ENCODE results near the gene GMDS. TPM values are rescaled to one million over a fixed set of nuclear protein-coding genes. Genes with fewer than 3 reads are reported as not detected.

Gene GMDS
- total RNA-seq, 1 donor from 2014 or later: 44.5 TPM

DNA sequence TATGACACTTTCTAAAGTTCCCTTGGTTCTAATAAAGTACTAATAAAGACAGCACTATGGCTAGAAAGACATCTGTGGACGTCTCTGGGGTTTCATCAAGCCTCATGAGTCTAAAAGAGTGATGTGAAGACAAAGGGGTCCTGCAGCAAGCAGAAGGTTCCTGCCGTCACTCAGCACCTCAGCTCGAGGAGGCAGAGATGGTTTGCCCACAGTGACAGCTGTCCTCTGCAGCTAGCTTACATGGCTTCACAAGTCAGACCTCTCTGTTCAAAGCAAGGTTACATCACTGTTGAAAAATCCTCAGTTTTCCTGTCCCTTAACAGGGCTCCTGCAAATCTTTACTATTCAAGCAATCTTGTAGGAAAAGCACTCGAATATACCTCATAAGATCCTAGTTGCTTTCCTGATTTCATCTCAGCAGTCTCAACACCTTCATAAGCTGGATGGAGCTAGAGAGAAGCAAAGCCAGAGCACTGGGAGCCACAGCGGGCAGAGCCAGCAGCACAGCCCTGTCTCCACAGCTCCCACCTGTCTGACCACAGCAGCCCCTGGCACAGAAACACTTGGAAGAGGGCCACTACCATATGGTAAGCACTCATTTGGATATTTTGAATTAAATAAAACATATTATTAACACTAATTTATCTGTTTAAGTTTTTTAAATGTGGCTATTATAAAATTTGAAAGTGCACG, 202.3 kb downstream of the GMDS start:
- no peak overlapping the region for H3K4me3 Mint-ChIP-seq
- H3K27me3 Mint-ChIP-seq (ENCODE audit: insufficient read depth): peaks cover 8% of the 10 kb centered on the region
- peaks cover 4% of the 10 kb centered on the region for H3K36me3 Mint-ChIP-seq (ENCODE audit: low read depth)
- no peak for DNase-seq (ENCODE audit: low spot score)
- peaks cover 5% of the 10 kb centered on the region for H3K9me3 Mint-ChIP-seq
- H3K27ac Mint-ChIP-seq: no peak overlapping the region
- peaks cover 18% of the 10 kb centered on the region for H3K4me1 Mint-ChIP-seq (ENCODE audit: low read depth)
- intact Hi-C loops (cut with micrococcal nuclease): no loop called here

DNA sequence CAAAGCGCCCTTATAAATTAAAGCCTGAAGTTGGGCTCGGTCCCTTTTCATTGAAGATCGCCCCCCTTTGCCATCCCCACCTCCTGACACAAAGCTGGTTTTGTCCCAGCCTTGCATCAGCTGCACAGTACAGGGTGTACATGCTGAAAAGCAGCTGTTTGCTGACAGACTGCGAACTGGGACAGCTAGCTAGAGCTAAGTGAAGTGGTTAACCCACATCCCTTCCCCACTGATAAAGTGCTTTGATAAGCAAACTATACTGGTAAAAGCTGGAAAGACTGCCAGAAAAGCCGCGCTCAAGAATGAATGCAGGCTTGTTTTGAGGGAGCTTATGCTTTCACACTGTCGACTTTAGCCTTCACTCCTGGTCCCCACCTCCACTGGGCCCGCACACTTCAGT, 207.3 kb downstream of the GMDS start:
- Mint-ChIP-seq H3K27ac (no peak overlapping the region), H3K9me3 (no peaks in the 10 kb centered on the region), H3K4me3 (peak overlapping the region; percentile 25), H3K27me3 (ENCODE audit: insufficient read depth) (peaks cover 14% of the 10 kb centered on the region), H3K36me3 (ENCODE audit: low read depth) (peaks cover 8% of the 10 kb centered on the region), H3K4me1 (ENCODE audit: low read depth) (peaks cover 41% of the 10 kb centered on the region)
- peak; percentile 47 for DNase-seq (ENCODE audit: low spot score)
- intact Hi-C loops (cut with micrococcal nuclease): loop anchor here (1.0 kb wide), 1 partner anchor 41 kb away; no protein-coding TSS in a partner anchor

DNA sequence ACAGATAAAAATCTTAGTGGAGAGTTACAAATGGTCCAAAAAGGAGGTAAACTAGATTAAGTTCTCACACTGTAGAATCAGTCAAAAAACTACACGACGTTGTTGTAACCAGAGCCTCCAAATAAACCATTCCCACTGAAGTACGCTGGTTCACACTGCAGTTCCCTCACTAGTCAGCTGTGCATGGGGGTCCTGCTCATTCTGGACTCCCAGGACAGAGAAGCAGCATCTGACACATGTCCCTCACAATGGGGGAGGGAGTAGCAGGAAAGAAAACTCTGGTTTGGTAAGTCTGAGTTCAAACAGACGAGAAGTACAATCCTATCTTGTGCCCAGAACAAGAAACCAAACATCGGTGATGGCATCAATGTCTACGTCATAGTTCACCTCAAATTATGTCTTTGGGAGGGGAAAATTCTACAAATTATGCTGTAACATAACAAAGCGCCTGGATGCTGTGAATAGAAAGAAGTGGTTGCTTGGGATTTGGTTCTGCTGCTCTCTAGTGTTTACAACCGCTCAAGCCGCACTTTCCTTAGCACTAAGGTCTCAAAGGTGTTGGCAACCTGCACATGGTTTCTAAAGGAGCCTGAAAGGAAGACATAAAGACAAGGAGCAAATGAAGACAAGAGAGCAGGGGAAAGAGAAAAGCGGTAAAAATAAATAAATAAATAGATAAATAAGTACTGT, 208.0 kb downstream of the GMDS start:
- no peak overlapping the region for H3K4me3 Mint-ChIP-seq

DNA sequence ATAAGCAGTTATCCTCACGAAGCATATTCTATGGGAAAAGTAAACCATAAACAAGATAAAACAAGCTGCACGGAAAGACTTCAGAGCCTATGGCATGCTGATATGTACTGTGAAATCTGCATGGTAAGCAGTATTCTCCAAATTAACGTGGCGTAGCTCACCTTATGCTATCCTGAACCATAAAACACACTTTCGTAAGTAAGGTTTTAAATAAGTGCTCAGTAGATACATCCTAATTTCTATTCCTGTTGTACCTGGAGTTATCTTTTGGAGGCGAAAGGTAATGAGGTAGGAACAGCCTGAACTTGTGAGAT, 208.7 kb downstream of the GMDS start:
- no peak overlapping the region for H3K4me3 Mint-ChIP-seq
- H3K27me3 Mint-ChIP-seq (ENCODE audit: insufficient read depth): peaks cover 14% of the 10 kb centered on the region
- H3K36me3 Mint-ChIP-seq (ENCODE audit: low read depth): peaks cover 8% of the 10 kb centered on the region
- H3K27ac Mint-ChIP-seq: no peak overlapping the region
- DNase-seq (ENCODE audit: low spot score): no peak
- intact Hi-C loops (cut with micrococcal nuclease): no loop called here
- no peaks in the 10 kb centered on the region for H3K9me3 Mint-ChIP-seq
- H3K4me1 Mint-ChIP-seq (ENCODE audit: low read depth): peaks cover 41% of the 10 kb centered on the region

More for the DNA sequence above, 208.0 kb downstream of the GMDS start:
- Mint-ChIP-seq H3K27ac (no peak overlapping the region), H3K36me3 (ENCODE audit: low read depth) (peaks cover 8% of the 10 kb centered on the region), H3K27me3 (ENCODE audit: insufficient read depth) (peaks cover 14% of the 10 kb centered on the region), H3K9me3 (no peaks in the 10 kb centered on the region), H3K4me1 (ENCODE audit: low read depth) (peaks cover 41% of the 10 kb centered on the region)
- DNase-seq (ENCODE audit: low spot score): no peak
- intact Hi-C loops (cut with micrococcal nuclease): no loop called here

DNA sequence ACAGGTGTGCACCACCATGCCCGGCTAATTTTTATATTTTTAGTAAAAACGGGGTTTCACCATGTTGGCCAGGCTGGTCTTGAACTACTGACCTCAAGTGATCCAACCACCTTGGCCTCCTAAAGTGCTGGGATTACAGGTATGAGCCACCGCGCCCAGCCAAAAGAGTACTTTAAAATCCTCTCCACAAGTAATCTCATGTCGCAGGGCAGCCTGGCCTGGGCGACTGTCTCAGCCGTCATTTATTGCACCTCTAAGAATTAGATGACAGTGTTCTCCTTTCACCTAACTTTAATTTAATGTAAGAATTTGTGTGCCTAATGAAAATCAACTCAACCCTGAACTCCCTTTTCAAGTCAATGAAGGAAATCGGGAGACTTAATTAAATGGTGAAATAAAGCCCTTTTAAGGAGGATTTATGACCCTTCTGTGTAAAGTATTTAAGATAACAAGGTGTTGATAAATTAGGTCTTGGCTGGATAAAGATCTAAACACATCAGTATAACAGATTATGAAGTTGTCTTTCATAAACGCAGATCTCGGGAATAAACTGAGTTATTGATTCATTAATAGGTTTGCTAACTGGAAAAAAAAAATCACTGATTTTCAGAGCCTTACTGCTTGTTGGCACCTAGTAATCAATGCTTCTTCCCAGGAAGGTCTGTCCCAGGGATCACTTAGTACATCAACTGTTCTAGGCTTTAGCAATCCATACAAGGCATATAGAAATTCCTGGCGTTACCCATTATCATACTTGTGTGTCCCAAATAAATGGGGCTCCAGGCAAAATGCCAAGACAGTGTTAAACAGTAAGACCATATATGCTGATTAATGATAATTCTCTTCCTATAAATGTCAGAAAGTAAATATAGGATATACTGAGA, 209.3 kb downstream of the GMDS start:
- intact Hi-C loops (cut with micrococcal nuclease): no loop called here
- Mint-ChIP-seq H3K27ac (no peak overlapping the region), H3K4me1 (ENCODE audit: low read depth) (peaks cover 41% of the 10 kb centered on the region), H3K9me3 (no peaks in the 10 kb centered on the region), H3K27me3 (ENCODE audit: insufficient read depth) (peaks cover 14% of the 10 kb centered on the region), H3K36me3 (ENCODE audit: low read depth) (peaks cover 9% of the 10 kb centered on the region), H3K4me3 (no peak overlapping the region)
- no peak for DNase-seq (ENCODE audit: low spot score)

DNA sequence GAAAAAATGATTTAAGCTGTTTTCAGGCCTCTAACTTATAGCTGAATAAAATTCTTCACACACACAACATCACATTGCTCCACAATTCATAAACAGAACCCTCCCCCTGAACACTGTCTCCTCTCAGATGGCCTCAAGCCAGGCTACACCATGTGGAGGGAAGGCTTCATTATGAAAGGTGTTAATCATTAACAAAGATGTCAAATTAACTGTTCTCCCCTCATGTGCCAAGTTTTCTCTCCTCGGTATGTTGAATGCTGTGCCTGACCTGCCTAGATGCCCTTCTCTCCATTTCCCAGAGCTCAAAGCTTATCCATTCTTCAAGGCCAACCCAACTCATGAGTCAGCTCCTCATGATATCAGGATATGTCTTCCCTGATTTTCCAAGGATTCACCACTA, 210.4 kb downstream of the GMDS start:
- peaks cover 35% of the 10 kb centered on the region for H3K4me1 Mint-ChIP-seq (ENCODE audit: low read depth)
- intact Hi-C loops (cut with micrococcal nuclease): no loop called here

DNA sequence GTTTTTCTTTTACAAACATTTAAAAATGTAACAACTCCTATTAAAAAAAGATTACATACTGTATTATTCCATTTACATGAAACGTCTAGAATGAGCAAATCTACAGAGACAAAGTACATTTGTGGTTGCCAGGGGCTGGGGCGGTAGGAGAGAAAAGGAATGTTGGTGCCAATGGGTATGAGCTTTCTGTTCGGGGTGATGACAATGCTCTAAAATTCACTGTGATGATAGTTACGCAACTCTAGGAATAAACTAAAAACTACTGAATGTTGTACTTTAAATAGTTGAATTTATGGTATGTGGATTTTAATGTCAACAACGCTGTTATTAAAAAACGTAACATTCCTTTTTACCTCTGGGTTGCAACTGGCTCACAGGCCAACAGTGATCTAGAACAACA, 211.1 kb downstream of the GMDS start:
- H3K36me3 Mint-ChIP-seq (ENCODE audit: low read depth): peaks cover 9% of the 10 kb centered on the region
- peaks cover 33% of the 10 kb centered on the region for H3K4me1 Mint-ChIP-seq (ENCODE audit: low read depth)
- DNase-seq (ENCODE audit: low spot score): no peak
- intact Hi-C loops (cut with micrococcal nuclease): no loop called here
- no peaks in the 10 kb centered on the region for H3K9me3 Mint-ChIP-seq
- H3K4me3 Mint-ChIP-seq: no peak overlapping the region
- peaks cover 6% of the 10 kb centered on the region for H3K27me3 Mint-ChIP-seq (ENCODE audit: insufficient read depth)
- H3K27ac Mint-ChIP-seq: no peak overlapping the region

More for the DNA sequence above, 210.4 kb downstream of the GMDS start:
- H3K27ac Mint-ChIP-seq: no peak overlapping the region
- no peak overlapping the region for H3K4me3 Mint-ChIP-seq
- H3K9me3 Mint-ChIP-seq: no peaks in the 10 kb centered on the region
- no peak for DNase-seq (ENCODE audit: low spot score)
- H3K27me3 Mint-ChIP-seq (ENCODE audit: insufficient read depth): peaks cover 7% of the 10 kb centered on the region
- H3K36me3 Mint-ChIP-seq (ENCODE audit: low read depth): peaks cover 9% of the 10 kb centered on the region

DNA sequence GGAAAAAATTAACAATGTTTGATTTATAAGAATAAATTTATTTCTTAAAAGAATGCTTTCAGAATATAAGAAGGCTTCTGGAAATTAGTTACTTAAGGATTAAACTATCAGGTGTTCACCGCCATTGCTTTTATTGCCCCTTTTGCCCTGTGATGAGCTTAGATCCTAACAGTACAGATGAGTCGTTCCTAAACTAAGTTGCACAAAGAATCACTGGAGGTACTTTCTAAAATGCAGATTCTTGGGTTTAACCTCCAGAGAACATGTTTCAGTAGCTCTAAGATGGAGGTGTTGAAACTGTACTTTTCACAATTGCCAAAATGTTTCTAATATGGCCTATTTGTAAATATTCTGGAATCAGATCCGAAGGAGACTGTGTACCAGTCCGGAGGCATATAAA, 211.9 kb downstream of the GMDS start:
- Mint-ChIP-seq H3K36me3 (ENCODE audit: low read depth) (peaks cover 9% of the 10 kb centered on the region), H3K9me3 (no peaks in the 10 kb centered on the region), H3K27me3 (ENCODE audit: insufficient read depth) (peaks cover 6% of the 10 kb centered on the region), H3K4me3 (no peak overlapping the region), H3K4me1 (ENCODE audit: low read depth) (peaks cover 29% of the 10 kb centered on the region), H3K27ac (no peak overlapping the region)
- DNase-seq (ENCODE audit: low spot score): no peak
- intact Hi-C loops (cut with micrococcal nuclease): loop anchor here (1.0 kb wide), 1 partner anchor 47 kb away; no protein-coding TSS in a partner anchor

DNA sequence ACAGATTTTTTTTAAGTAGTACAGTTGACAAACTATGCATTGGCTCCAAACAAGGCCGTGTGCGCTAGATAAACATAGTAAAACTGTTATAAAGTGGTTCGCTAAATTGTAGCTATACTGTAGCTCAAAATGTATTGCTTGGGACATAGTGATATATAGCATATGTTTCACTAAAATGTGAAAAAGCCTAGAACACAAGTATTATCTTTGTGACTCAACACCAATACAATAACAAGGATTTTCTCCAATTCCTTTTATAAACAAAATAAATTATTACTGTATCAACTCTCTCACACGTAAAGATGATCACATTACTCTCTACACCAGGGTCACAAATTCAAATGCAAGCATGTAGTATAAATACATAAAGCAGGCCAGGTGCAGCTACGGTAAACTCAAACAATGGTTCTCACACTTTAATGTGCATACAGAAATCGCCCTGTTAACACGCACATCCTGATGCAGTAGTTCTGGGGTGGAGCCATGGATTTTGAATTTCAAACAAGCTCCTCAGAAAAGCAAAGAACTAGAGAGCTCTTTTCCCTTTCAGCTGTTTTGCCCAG, 214.6 kb downstream of the GMDS start:
- intact Hi-C loops (cut with micrococcal nuclease): no loop called here
- H3K27me3 Mint-ChIP-seq (ENCODE audit: insufficient read depth): no peaks in the 10 kb centered on the region
- no peak overlapping the region for H3K4me3 Mint-ChIP-seq
- no peak for DNase-seq (ENCODE audit: low spot score)
- no peaks in the 10 kb centered on the region for H3K9me3 Mint-ChIP-seq
- peaks cover 18% of the 10 kb centered on the region for H3K4me1 Mint-ChIP-seq (ENCODE audit: low read depth)
- H3K27ac Mint-ChIP-seq: no peak overlapping the region
- peaks cover 11% of the 10 kb centered on the region for H3K36me3 Mint-ChIP-seq (ENCODE audit: low read depth)

DNA sequence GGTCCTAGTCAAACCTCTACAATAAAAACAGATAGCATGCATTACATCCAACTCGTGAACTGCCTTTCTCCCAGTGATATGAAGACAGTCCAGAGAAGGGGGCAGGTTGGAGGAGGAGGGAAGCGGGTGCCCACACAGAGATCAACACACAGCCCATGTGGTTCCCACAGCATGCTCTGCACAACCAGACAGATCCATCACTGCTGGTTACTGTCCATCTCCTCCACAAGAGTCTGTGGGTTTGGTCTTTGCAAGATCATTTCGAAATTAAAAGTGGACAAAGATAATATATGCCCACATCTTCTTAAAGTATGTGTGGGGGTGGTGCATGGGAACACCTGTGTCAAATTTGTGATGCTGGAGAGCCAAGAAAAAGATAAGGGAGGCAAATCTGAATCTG, 215.5 kb downstream of the GMDS start:
- H3K27me3 Mint-ChIP-seq (ENCODE audit: insufficient read depth): no peaks in the 10 kb centered on the region

DNA sequence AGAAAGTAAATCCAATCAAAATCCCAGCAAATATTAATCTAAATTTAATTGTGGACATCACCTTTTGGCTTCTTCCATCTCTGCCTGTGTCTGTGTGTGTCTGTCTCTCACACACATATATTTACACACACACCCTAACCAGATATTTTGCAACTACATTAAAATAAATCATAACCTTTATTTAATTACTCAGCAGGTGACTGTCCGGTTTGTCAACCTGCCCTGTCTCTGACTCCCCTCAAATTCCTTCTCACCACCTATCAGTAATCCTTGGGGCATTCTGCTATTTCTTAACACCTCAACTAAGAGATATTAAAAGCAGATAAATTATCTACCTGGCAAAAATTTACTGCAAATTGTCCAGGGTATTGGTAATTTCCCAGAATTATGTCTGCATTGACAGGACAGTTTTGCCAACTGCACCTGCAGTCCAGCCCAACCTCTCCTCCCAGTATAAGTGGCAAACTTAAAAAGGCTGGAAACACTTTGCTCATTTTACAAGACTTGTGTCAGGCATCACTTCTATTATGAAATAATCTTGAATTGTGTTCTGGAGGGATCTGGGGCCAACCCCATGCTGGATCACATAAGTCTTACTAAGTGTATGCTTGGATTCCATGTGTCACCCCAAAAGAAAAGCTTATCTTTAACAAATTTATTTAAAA, 216.1 kb downstream of the GMDS start:
- Mint-ChIP-seq H3K27me3 (ENCODE audit: insufficient read depth) (no peaks in the 10 kb centered on the region), H3K4me1 (ENCODE audit: low read depth) (peaks cover 14% of the 10 kb centered on the region), H3K36me3 (ENCODE audit: low read depth) (peaks cover 8% of the 10 kb centered on the region), H3K9me3 (no peaks in the 10 kb centered on the region), H3K4me3 (no peak overlapping the region), H3K27ac (no peak overlapping the region)
- intact Hi-C loops (cut with micrococcal nuclease): no loop called here
- no peak for DNase-seq (ENCODE audit: low spot score)

More for the DNA sequence above, 215.5 kb downstream of the GMDS start:
- no peaks in the 10 kb centered on the region for H3K9me3 Mint-ChIP-seq
- H3K4me3 Mint-ChIP-seq: no peak overlapping the region
- peaks cover 8% of the 10 kb centered on the region for H3K36me3 Mint-ChIP-seq (ENCODE audit: low read depth)
- peaks cover 14% of the 10 kb centered on the region for H3K4me1 Mint-ChIP-seq (ENCODE audit: low read depth)
- no peak for DNase-seq (ENCODE audit: low spot score)
- H3K27ac Mint-ChIP-seq: no peak overlapping the region
- intact Hi-C loops (cut with micrococcal nuclease): no loop called here

DNA sequence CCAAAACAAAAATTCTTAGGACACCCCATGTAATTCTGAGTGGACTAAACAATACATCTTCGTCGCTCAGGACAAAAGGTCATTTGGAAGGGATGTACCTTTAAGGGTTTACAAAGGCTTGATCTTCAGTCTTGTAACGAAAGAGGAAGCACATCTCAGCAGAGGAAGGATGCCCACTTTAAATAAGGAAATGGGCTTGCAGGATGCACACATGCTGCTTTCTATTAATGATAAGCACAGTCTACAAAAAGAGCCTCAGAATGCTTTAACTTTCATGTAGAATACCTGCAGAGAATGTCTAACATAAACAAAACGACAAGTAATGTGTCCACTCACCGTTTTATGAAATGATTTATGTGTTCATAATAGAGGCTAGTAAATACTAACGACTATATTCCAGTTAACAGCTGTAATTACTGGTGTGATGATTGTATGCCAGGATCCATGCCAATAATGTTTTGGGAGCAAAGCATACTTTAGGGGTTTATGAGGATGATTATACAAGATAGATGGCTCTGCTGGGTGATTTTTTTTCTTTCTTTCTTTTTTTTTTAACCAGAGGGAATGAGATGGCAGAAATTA, 216.9 kb downstream of the GMDS start:
- H3K4me1 Mint-ChIP-seq (ENCODE audit: low read depth): peaks cover 12% of the 10 kb centered on the region

More for the DNA sequence above, 216.9 kb downstream of the GMDS start:
- Mint-ChIP-seq H3K27me3 (ENCODE audit: insufficient read depth) (no peaks in the 10 kb centered on the region), H3K4me3 (no peak overlapping the region), H3K27ac (no peak overlapping the region), H3K36me3 (ENCODE audit: low read depth) (peaks cover 6% of the 10 kb centered on the region), H3K9me3 (no peaks in the 10 kb centered on the region)
- intact Hi-C loops (cut with micrococcal nuclease): no loop called here
- no peak for DNase-seq (ENCODE audit: low spot score)

All from activated T-helper 1 cell treated with anti-CD3 and anti-CD28 coated beads, Interleukin-12 subunit alpha, Interleukin-12 subunit beta, Interleukin-2, Interleukin-4 antibody, amounts not matched to agents 30 ng/mL and 10 ng/mL and 1 ng/mL, durations not matched to agents 14 hours and 24 hours and 36 hours (primary cell).